Kidney (tissue), 14 donors: ENCODE data around the gene MCIDAS. TPM values are rescaled to one million over a fixed set of nuclear protein-coding genes. Genes with fewer than 3 reads are reported as not detected.

ENCODE experiments used
- DNase-seq, 5 donors: peaks; one replicate each; pipeline ENCODE4 v3.0.0-alpha.2; 2013 to 2020
- FAIRE-seq: peaks from 2 replicates; lab custom pipeline; 2012; peaks lifted over from hg19 to GRCh38; lab: Jason Lieb, UNC
- H3K27ac ChIP-seq, 2 donors: one replicate each; pipeline ENCODE4 v1.7.0; 2013; ENCODE audit warnings: low read depth in 2 of 2, low read length in 2 of 2, inconsistent platforms in 1 of 2
- H3K27me3 ChIP-seq: one replicate; pipeline ENCODE4 v1.7.1; 2013; ENCODE audit warnings: low read length, inconsistent platforms; ENCODE audit not compliant: control insufficient read depth, insufficient read depth
- H3K36me3 ChIP-seq, 3 donors: one replicate each; pipeline versions ENCODE4 v1.7.0 to v1.7.1; 2013; ENCODE audit warnings: low read length in 3 of 3, control low read depth in 1 of 3, inconsistent platforms in 1 of 3; ENCODE audit not compliant: insufficient read depth in 3 of 3, control insufficient read depth in 2 of 3
- H3K4me1 ChIP-seq, 3 donors: one replicate each; pipeline versions ENCODE4 v1.7.0 to v1.7.1; 2013; ENCODE audit warnings: low read length in 3 of 3, inconsistent platforms in 1 of 3, low read depth in 1 of 3; ENCODE audit not compliant: control insufficient read depth in 2 of 3, insufficient read depth in 2 of 3
- H3K4me3 ChIP-seq, 3 donors: one replicate each; pipeline versions ENCODE4 v1.7.0 to v1.8.1; 2013; ENCODE audit warnings: low read length in 3 of 3, control low read depth in 1 of 3, inconsistent platforms in 1 of 3
- H3K9ac ChIP-seq, 3 donors: one replicate each; pipeline versions ENCODE4 v1.7.0 to v1.7.1; 2013; ENCODE audit warnings: low read length in 3 of 3, control low read depth in 1 of 3, inconsistent platforms in 1 of 3
- H3K9me3 ChIP-seq, 3 donors: one replicate each; pipeline versions ENCODE4 v1.7.0 to v1.7.1; 2013; ENCODE audit warnings: low read length in 3 of 3, control low read depth in 1 of 3, inconsistent platforms in 1 of 3; ENCODE audit not compliant: control insufficient read depth in 2 of 3, insufficient read depth in 1 of 3
- intact Hi-C: fragments of 100-400 bp; cut with DNase I; formaldehyde crosslinking; loops from one replicate; pipeline ENCODE4 v1.11.1; 2022
- polyA plus RNA-seq: library from polyadenylated mRNA; stranded (reverse); fragments of 350-450 nt; fragmentation: Illumina TruSeq; extraction: RNeasy Lipid Tissue Mini Kit (QIAGEN cat#74804); gene quantifications from one replicate; pipeline ENCODE4 v1.2.3, GENCODE V29; 2014; ENCODE audit warnings: low read depth, low replicate concordance; ENCODE audit not compliant: insufficient read depth
- total RNA-seq: library from RNA; stranded (reverse); fragmentation: NEBNext Ultra II Directional; extraction: Animal tissue kit (Norgen Biotek cat#: 25700); gene quantifications from one replicate; pipeline ENCODE4 v1.2.1, GENCODE V29; 2021
- TF ChIP-seq, protein P1 (sequence below): IDR thresholded peaks from 3 replicates; pipeline ENCODE4 v1.5.1; 2012; ENCODE audit warnings: mild to moderate bottlenecking, moderate library complexity, borderline replicate concordance; ENCODE audit not compliant: insufficient read depth; ENCODE audit errors: extremely low read depth
- donor health status: control.
- donor health status: control.
- donor health status: control.
- donor health status: control.
- donor health status: control.
- donor health status: DM: yes; HTN: yes; CAD: no.
- donor health status: Normal renal cell carcinoma (clear cell type).

Gene MCIDAS
- total and polyA plus RNA-seq, 2 donors from 2014 or later = 0.13 TPM; not detected in 1

GRCh38 chr5:55227664-55228430 lies 732 bp upstream of the MCIDAS start:
- H3K9me3 ChIP-seq = no peaks in the 10 kb centered on the region
- intact Hi-C loops = no loop called here
- no peak overlapping the region for H3K27ac ChIP-seq
- H3K9ac ChIP-seq = no peak overlapping the region
- DNase-seq = peak in 2 of 5 donors; percentile 40 to 44
- no peak for FAIRE-seq
- peaks cover 0 to 15% (median 8%) of the 10 kb centered on the region in 3 donors for H3K4me1 ChIP-seq
- peaks cover 78% of the 10 kb centered on the region for H3K27me3 ChIP-seq
- H3K4me3 ChIP-seq = peak overlapping the region in 1 of 3 donors; percentile 26
- H3K36me3 ChIP-seq = no peaks in the 10 kb centered on the region
- TF ChIP-seq, protein P1, sequence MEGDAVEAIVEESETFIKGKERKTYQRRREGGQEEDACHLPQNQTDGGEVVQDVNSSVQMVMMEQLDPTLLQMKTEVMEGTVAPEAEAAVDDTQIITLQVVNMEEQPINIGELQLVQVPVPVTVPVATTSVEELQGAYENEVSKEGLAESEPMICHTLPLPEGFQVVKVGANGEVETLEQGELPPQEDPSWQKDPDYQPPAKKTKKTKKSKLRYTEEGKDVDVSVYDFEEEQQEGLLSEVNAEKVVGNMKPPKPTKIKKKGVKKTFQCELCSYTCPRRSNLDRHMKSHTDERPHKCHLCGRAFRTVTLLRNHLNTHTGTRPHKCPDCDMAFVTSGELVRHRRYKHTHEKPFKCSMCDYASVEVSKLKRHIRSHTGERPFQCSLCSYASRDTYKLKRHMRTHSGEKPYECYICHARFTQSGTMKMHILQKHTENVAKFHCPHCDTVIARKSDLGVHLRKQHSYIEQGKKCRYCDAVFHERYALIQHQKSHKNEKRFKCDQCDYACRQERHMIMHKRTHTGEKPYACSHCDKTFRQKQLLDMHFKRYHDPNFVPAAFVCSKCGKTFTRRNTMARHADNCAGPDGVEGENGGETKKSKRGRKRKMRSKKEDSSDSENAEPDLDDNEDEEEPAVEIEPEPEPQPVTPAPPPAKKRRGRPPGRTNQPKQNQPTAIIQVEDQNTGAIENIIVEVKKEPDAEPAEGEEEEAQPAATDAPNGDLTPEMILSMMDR = no peak

GRCh38 chr5:55226027-55226933 lies 835 bp downstream of the MCIDAS start:
- H3K4me3 ChIP-seq = peak overlapping the region in 1 of 3 donors; percentile 17
- H3K27me3 ChIP-seq = peaks cover 84% of the 10 kb centered on the region
- FAIRE-seq (no peak), DNase-seq (peak; percentile 80 to 88 (median 84))
- H3K9ac ChIP-seq = no peak overlapping the region
- intact Hi-C loops = no loop called here
- no peaks in the 10 kb centered on the region for H3K36me3 ChIP-seq
- TF ChIP-seq, protein P1 = peak; percentile 53
- peaks cover 0 to 6% (median 2%) of the 10 kb centered on the region in 3 donors for H3K4me1 ChIP-seq
- no peaks in the 10 kb centered on the region for H3K9me3 ChIP-seq
- no peak overlapping the region for H3K27ac ChIP-seq

GRCh38 chr5:55225346-55225745 lies 1.8 kb downstream of the MCIDAS start:
- H3K9ac ChIP-seq = no peak overlapping the region
- intact Hi-C loops = no loop called here
- no peak overlapping the region for H3K27ac ChIP-seq
- FAIRE-seq = no peak
- TF ChIP-seq, protein P1 = no peak
- H3K4me3 ChIP-seq = no peak overlapping the region
- peaks cover 80% of the 10 kb centered on the region for H3K27me3 ChIP-seq
- no peaks in the 10 kb centered on the region for H3K9me3 ChIP-seq
- no peak for DNase-seq
- no peaks in the 10 kb centered on the region for H3K36me3 ChIP-seq
- H3K4me1 ChIP-seq = peaks cover 0 to 7% (median 0%) of the 10 kb centered on the region in 3 donors
